ENCODE results near the gene ANKUB1. TPM values are rescaled to one million over a fixed set of nuclear protein-coding genes. Genes with fewer than 3 reads are reported as not detected.

Gene ANKUB1
- total and polyA plus RNA-seq, 10 of the 15 experiments (the other 5 are each of a cell fraction or from before 2014, with no cell fraction given), result 0.08 TPM; not detected in 9

DNA sequence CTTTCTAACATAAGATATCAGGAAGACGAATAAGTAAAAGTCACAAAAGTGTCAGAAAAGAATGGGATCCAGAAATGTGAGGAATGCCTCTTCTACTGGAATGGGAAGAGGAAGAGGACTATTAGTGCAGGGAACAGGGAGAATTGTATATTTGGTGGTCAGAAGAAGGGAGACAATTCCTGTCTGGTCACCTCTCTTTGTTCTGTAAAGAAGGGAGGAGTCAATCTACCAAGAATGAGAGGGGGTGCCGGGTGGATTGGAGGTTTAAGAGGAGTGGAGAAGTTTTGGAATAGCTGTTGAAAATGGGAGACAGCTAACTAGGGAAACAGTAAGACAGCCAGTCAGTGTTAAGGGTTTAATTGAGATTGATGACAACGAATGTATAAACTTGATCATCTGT is 60.1 kb downstream of the ANKUB1 start:
- Histone ChIP-seq H2AFZ (ENCODE audit: control insufficient read depth, low read depth, low read length) (no peak overlapping the region), H3K4me1 (ENCODE audit: control insufficient read depth, insufficient read depth, low read length) (peaks cover 6% of the 10 kb centered on the region), H3K36me3 (ENCODE audit: control insufficient read depth in 2 of 2, insufficient read depth in 2 of 2, low read length in 1 of 2) (no peaks in the 10 kb centered on the region), H3K27ac (ENCODE audit: control insufficient read depth, insufficient read depth) (no peak overlapping the region), H3K4me3 (no peak overlapping the region), H3K4me2 (ENCODE audit: control insufficient read depth, insufficient read depth) (no peak overlapping the region), H3K79me2 (ENCODE audit: control insufficient read depth, insufficient read depth, low read length) (no peaks in the 10 kb centered on the region), H3K27me3 (replicated peaks in 1 of 2; ENCODE audit: control insufficient read depth in 2 of 2, insufficient read depth in 2 of 2, low read length in 1 of 2) (no peaks in the 10 kb centered on the region), H3K9ac (ENCODE audit: control insufficient read depth, insufficient read depth, low read length) (no peak overlapping the region), H4K20me1 (ENCODE audit: control insufficient read depth, insufficient read depth) (no peaks in the 10 kb centered on the region), H3K9me3 (replicated peaks; ENCODE audit: control insufficient read depth, insufficient read depth, low read length) (no peaks in the 10 kb centered on the region)
- BruUV-seq (replicated peaks), result no TSS peak
- ATAC-seq, result no peak
- no peak for FAIRE-seq
- ChIA-PET POLR2A (no interaction called here), CTCF (interaction anchor here (2.0 kb wide), 1 partner anchor 40 kb away, joined by 6 read pairs; no protein-coding TSS in a partner anchor), RAD21 (ENCODE audit: unreplicated experiment) (no interaction called here), SMC1A (ENCODE audit: uncharacterized antibody, unreplicated experiment) (interaction anchor here (1.6 kb wide), 1 partner anchor 39 kb away, joined by 3 read pairs; no protein-coding TSS in a partner anchor)
- TF ChIP-seq GABPA (IDR thresholded peaks at IDR 0.05; ENCODE audit: low read depth), result no peak
- TF ChIP-seq MTA3 (IDR thresholded peaks at IDR 0.05; ENCODE audit: borderline replicate concordance, low read length), result no peak
- TF ChIP-seq, protein P1, sequence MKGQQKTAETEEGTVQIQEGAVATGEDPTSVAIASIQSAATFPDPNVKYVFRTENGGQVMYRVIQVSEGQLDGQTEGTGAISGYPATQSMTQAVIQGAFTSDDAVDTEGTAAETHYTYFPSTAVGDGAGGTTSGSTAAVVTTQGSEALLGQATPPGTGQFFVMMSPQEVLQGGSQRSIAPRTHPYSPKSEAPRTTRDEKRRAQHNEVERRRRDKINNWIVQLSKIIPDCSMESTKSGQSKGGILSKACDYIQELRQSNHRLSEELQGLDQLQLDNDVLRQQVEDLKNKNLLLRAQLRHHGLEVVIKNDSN (IDR thresholded peaks at IDR 0.05; ENCODE audit: borderline replicate concordance, extremely low read length, insufficient read depth, low read depth, low read length), result no peak
- TF ChIP-seq, protein P2, sequence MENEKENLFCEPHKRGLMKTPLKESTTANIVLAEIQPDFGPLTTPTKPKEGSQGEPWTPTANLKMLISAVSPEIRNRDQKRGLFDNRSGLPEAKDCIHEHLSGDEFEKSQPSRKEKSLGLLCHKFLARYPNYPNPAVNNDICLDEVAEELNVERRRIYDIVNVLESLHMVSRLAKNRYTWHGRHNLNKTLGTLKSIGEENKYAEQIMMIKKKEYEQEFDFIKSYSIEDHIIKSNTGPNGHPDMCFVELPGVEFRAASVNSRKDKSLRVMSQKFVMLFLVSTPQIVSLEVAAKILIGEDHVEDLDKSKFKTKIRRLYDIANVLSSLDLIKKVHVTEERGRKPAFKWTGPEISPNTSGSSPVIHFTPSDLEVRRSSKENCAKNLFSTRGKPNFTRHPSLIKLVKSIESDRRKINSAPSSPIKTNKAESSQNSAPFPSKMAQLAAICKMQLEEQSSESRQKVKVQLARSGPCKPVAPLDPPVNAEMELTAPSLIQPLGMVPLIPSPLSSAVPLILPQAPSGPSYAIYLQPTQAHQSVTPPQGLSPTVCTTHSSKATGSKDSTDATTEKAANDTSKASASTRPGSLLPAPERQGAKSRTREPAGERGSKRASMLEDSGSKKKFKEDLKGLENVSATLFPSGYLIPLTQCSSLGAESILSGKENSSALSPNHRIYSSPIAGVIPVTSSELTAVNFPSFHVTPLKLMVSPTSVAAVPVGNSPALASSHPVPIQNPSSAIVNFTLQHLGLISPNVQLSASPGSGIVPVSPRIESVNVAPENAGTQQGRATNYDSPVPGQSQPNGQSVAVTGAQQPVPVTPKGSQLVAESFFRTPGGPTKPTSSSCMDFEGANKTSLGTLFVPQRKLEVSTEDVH (IDR thresholded peaks at IDR 0.05; ENCODE audit: low read depth, partially characterized antibody), result no peak
- TF ChIP-seq EED (IDR thresholded peaks at IDR 0.05; ENCODE audit: low read depth), result no peak
- TF ChIP-seq KLF5 (IDR thresholded peaks at IDR 0.05; ENCODE audit: partially characterized antibody), result no peak
- no peak for TF ChIP-seq ZNF207 (IDR thresholded peaks at IDR 0.05; ENCODE audit: borderline replicate concordance)
- no peak for TF ChIP-seq FOXM1 (IDR thresholded peaks at IDR 0.05; ENCODE audit: low read depth, low read length)
- TF ChIP-seq, protein P3, sequence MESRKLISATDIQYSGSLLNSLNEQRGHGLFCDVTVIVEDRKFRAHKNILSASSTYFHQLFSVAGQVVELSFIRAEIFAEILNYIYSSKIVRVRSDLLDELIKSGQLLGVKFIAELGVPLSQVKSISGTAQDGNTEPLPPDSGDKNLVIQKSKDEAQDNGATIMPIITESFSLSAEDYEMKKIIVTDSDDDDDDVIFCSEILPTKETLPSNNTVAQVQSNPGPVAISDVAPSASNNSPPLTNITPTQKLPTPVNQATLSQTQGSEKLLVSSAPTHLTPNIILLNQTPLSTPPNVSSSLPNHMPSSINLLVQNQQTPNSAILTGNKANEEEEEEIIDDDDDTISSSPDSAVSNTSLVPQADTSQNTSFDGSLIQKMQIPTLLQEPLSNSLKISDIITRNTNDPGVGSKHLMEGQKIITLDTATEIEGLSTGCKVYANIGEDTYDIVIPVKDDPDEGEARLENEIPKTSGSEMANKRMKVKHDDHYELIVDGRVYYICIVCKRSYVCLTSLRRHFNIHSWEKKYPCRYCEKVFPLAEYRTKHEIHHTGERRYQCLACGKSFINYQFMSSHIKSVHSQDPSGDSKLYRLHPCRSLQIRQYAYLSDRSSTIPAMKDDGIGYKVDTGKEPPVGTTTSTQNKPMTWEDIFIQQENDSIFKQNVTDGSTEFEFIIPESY (IDR thresholded peaks at IDR 0.05), result no peak
- no peak for DNase-seq (ENCODE audit: low read depth, low spot score)
- intact Hi-C loops (cut with micrococcal nuclease; ENCODE audit: unreplicated experiment), result no loop called here
- WGBS (ENCODE audit: insufficient coverage, insufficient replicate concordance, low lambda C conversion rate, missing lambda C conversion rate), result 67% methylated on average over 3 of the region's 3 CpGs
- in situ Hi-C loops (cut with MboI), result no loop called here

All from GM12878 (cell line).